Fibroblast of the aortic adventitia (primary cell): ENCODE results near the gene GGCT. TPM values are rescaled to one million over a fixed set of nuclear protein-coding genes. Genes with fewer than 3 reads are reported as not detected.

ENCODE experiments used
- DNase-seq: peaks from one replicate; pipeline ENCODE4 v3.0.0-alpha.2; 2010; ENCODE audit warnings: low read depth
- H3K4me3 ChIP-seq: 2 replicates; pipeline ENCODE4 v1.5.1; 2011; ENCODE audit warnings: low read depth, mild to moderate bottlenecking, control low read depth, low read length, moderate library complexity
- CTCF ChIP-seq: IDR thresholded peaks from 2 replicates; pipeline ENCODE4 v1.5.1; 2011; ENCODE audit warnings: mild to moderate bottlenecking, low read length, control low read depth, inconsistent platforms; ENCODE audit not compliant: insufficient read depth
- total RNA-seq: library from RNA; depleted of rRNA; stranded (reverse); fragments of >200 nt; gene quantifications from 2 replicates; pipeline ENCODE4 v1.2.3, GENCODE V29; 2012; ENCODE audit warnings: low replicate concordance

The GGCT gene
- total RNA-seq, 1 donor, result 27.3 TPM

GRCh38 chr7:30469303-30469702 is 35.3 kb downstream of the GGCT start:
- peak; percentile 79 for TF ChIP-seq CTCF
- peak overlapping the region; percentile 18 for H3K4me3 ChIP-seq
- peak; percentile 100 for DNase-seq

GRCh38 chr7:30468791-30469190 is 35.8 kb downstream of the GGCT start:
- peak; percentile 83 for DNase-seq
- H3K4me3 ChIP-seq, result peak overlapping the region; percentile 18
- no peak for TF ChIP-seq CTCF

- H3K4me3 ChIP-seq, result no peak overlapping the region
- TF ChIP-seq CTCF, result no peak
- peak; percentile 42 for DNase-seq
Measured at GRCh38 chr7:30468041-30468440, 36.6 kb downstream of the GGCT start.

GRCh38 chr7:30467271-30467670 is 37.4 kb downstream of the GGCT start:
- TF ChIP-seq CTCF, result no peak
- no peak overlapping the region for H3K4me3 ChIP-seq
- DNase-seq, result no peak

GRCh38 chr7:30466266-30466665 is 38.4 kb downstream of the GGCT start:
- peak; percentile 42 for DNase-seq
- no peak overlapping the region for H3K4me3 ChIP-seq
- no peak for TF ChIP-seq CTCF

- no peak for DNase-seq
- no peak overlapping the region for H3K4me3 ChIP-seq
- TF ChIP-seq CTCF, result no peak
Measured at GRCh38 chr7:30465811-30466180, 38.8 kb downstream of the GGCT start.

GRCh38 chr7:30465046-30465810 is 39.4 kb downstream of the GGCT start:
- no peak overlapping the region for H3K4me3 ChIP-seq
- DNase-seq, result no peak
- TF ChIP-seq CTCF, result no peak
